Suprapubic skin (tissue), 4 donors: ENCODE data around the gene COL16A1. TPM values are rescaled to one million over a fixed set of nuclear protein-coding genes. Genes with fewer than 3 reads are reported as not detected.

ENCODE experiments used
- DNase-seq, 2 donors: peaks; one replicate each; pipeline ENCODE4 v3.0.0-alpha.2; 2019; ENCODE audit warnings: low spot score in 2 of 2
- H3K27ac ChIP-seq: fragments of 200-600 bp; sonication (generic); one replicate; pipeline ENCODE4 v1.5.1; 2019
- H3K27me3 ChIP-seq: fragments of 200-600 bp; sonication (generic); one replicate; pipeline ENCODE4 v1.5.1; 2019
- H3K36me3 ChIP-seq: fragments of 200-600 bp; sonication (generic); one replicate; pipeline ENCODE4 v1.5.1; 2019
- H3K4me1 ChIP-seq: fragments of 200-600 bp; sonication (generic); one replicate; pipeline ENCODE4 v1.5.1; 2019
- H3K4me3 ChIP-seq: fragments of 200-600 bp; sonication (generic); one replicate; pipeline ENCODE4 v1.5.1; 2019; ENCODE audit warnings: mild to moderate bottlenecking
- H3K9me3 ChIP-seq: fragments of 200-600 bp; sonication (generic); one replicate; pipeline ENCODE4 v1.5.1; 2019
- EP300 ChIP-seq: sonication (generic); formaldehyde crosslinking; IDR thresholded peaks from one replicate; pipeline ENCODE4 v1.6.1; 2017; ENCODE audit warnings: antibody characterized with exemption
- POLR2A ChIP-seq, 2 donors: fragments of 450-650 bp; IDR thresholded peaks; one replicate each; pipeline ENCODE4 v1.6.1; 2017; ENCODE audit warnings: antibody characterized with exemption in 2 of 2, mild to moderate bottlenecking in 2 of 2, moderate library complexity in 2 of 2
- POLR2AphosphoS5 ChIP-seq, 3 donors: sonication (generic); formaldehyde crosslinking; IDR thresholded peaks; one replicate each; pipeline ENCODE4 v1.6.1; 2017; ENCODE audit warnings: antibody characterized with exemption in 3 of 3
- WGBS: methylation state at CpG from one replicate; pipeline ENCODE4 v1.1.5; 2018; 5-methylcytosine and 5-hydroxymethylcytosine counted together
- total RNA-seq, 4 donors: library from RNA; depleted of rRNA; stranded (reverse); fragments of >200 nt; gene quantifications; one replicate each; pipeline ENCODE4 v1.1.0, GENCODE V29; 2016
- TF ChIP-seq, protein P1 (sequence below), 2 donors: fragments of 200-600 bp in 1 of 2; fragments of 450-650 bp in 1 of 2; sonication (generic) in 1 of 2; IDR thresholded peaks; one replicate each; pipeline ENCODE4 v1.5.1; 2016 to 2019; ENCODE audit warnings: antibody characterized with exemption in 2 of 2, mild to moderate bottlenecking in 1 of 2, moderate library complexity in 1 of 2

COL16A1 gene
- total RNA-seq, 4 donors from 2014 or later: 41.6 to 188 (median 93.1) TPM

DNA sequence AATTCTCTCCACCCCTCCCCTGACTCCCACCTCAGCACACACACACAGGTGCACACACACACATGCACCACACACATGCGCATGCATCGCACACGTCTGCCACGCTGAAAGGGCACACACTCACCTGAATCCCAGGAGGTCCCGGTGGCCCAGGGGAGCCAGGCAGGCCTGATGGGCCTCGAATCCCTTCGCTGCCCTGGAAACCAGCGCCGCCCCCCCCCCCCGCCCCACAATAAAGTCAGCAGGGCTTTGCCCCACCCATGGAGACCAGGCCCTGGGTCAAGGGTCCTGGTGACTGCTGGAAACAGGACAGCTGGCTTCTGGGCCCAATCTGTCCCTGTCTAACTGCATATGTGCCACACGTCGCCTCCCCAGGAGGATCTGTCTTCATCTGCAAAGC lies 41.4 kb downstream of the COL16A1 start:
- TF ChIP-seq EP300 (no peak), POLR2A (IDR thresholded peaks at IDR 0.05) (no peak), POLR2AphosphoS5 (IDR thresholded peaks at IDR 0.05) (no peak)
- TF ChIP-seq, protein P1, sequence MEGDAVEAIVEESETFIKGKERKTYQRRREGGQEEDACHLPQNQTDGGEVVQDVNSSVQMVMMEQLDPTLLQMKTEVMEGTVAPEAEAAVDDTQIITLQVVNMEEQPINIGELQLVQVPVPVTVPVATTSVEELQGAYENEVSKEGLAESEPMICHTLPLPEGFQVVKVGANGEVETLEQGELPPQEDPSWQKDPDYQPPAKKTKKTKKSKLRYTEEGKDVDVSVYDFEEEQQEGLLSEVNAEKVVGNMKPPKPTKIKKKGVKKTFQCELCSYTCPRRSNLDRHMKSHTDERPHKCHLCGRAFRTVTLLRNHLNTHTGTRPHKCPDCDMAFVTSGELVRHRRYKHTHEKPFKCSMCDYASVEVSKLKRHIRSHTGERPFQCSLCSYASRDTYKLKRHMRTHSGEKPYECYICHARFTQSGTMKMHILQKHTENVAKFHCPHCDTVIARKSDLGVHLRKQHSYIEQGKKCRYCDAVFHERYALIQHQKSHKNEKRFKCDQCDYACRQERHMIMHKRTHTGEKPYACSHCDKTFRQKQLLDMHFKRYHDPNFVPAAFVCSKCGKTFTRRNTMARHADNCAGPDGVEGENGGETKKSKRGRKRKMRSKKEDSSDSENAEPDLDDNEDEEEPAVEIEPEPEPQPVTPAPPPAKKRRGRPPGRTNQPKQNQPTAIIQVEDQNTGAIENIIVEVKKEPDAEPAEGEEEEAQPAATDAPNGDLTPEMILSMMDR (IDR thresholded peaks at IDR 0.05): no peak
- Histone ChIP-seq H3K9me3 (no peaks in the 10 kb centered on the region), H3K4me1 (peaks cover 32% of the 10 kb centered on the region), H3K36me3 (peaks cover 34% of the 10 kb centered on the region), H3K27ac (no peak overlapping the region), H3K27me3 (no peaks in the 10 kb centered on the region), H3K4me3 (no peak overlapping the region)
- no peak for DNase-seq
- WGBS: 87% methylated on average over 4 of the region's 12 CpGs

DNA sequence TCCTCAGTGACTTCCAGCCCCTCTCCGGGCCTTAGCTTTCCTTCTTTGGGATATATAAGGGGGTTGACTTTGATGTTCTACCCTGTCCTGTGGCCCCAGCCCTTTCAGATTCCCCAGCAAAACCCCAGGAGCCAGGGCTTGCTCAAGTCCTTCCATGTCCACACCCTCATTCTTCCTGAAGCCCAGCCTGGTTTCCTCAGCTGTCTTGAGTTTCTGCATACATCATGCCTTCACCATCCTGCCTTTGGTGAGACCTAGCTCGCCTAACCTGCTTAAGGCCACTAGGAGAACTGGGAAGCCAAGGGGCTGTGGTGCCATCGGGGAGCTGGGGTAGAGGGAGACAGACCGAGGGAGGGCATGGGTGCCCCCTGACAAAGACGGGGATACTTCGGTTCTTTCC lies 42.0 kb downstream of the COL16A1 start:
- H3K4me3 ChIP-seq: no peak overlapping the region
- peaks cover 26% of the 10 kb centered on the region for H3K4me1 ChIP-seq
- H3K36me3 ChIP-seq: peaks cover 40% of the 10 kb centered on the region
- H3K9me3 ChIP-seq: no peaks in the 10 kb centered on the region
- H3K27ac ChIP-seq: no peak overlapping the region
- H3K27me3 ChIP-seq: no peaks in the 10 kb centered on the region
- no peak for DNase-seq
- TF ChIP-seq, protein P1 (IDR thresholded peaks at IDR 0.05): no peak
- TF ChIP-seq POLR2AphosphoS5 (IDR thresholded peaks at IDR 0.05): no peak
- 89% methylated on average over 6 of the region's 6 CpGs for WGBS

DNA sequence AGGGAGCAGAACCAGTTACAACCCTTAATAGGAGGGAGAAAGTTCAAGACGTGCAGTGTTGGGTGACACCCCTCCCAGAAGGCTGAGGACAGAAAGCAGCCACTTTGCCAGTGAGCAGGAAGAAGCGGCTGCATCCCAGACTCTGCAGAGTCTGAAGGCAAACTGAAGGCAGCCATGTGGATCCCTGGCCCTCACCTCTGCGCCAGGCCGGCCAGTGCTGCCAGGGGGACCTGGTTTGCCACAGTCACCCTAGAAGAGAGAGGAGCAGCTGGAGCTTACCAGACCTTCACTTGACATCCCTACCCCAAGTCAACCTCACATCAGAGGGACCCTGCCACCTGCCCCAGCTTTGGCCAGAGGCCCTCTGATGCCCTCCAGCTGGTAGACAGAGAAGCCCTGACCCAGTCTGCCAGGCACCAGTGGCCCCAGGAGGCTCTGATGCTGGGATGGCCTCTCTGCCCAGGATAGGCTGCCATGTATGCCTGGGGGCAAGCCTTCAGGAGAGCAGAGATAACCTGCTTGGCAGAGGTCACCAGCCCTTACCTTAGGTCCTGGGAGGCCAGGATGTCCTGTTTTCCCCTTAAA lies 42.9 kb downstream of the COL16A1 start:
- 92% methylated on average over 4 of the region's 4 CpGs for WGBS
- Histone ChIP-seq H3K9me3 (no peaks in the 10 kb centered on the region), H3K36me3 (peaks cover 47% of the 10 kb centered on the region), H3K4me1 (peaks cover 19% of the 10 kb centered on the region), H3K4me3 (no peak overlapping the region), H3K27ac (peak overlapping the region; percentile 24), H3K27me3 (no peaks in the 10 kb centered on the region)
- TF ChIP-seq EP300 (no peak), POLR2AphosphoS5 (IDR thresholded peaks at IDR 0.05) (no peak), POLR2A (IDR thresholded peaks at IDR 0.05) (no peak)
- TF ChIP-seq, protein P1 (IDR thresholded peaks at IDR 0.05): no peak
- no peak for DNase-seq

DNA sequence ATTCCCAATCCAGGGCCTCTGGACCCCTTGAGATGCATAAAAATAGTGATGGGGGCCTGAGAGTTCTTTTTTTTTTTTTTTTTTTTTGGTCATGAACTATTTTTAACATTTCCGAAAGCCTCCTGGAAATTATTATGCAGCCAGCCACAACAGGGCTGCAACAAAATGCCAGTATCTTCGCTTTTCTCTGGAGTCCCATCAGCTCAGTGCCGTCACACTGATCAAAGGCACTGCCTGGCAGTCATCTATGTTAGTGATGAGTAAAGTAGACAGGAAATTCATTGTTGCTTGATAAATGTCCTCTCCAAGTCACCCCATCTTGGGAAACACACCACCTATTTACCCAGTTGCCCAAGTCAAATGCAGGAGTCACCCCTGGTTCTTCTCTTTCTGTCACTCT lies 43.9 kb downstream of the COL16A1 start:
- WGBS: 84% methylated on average over 3 of the region's 3 CpGs

DNA sequence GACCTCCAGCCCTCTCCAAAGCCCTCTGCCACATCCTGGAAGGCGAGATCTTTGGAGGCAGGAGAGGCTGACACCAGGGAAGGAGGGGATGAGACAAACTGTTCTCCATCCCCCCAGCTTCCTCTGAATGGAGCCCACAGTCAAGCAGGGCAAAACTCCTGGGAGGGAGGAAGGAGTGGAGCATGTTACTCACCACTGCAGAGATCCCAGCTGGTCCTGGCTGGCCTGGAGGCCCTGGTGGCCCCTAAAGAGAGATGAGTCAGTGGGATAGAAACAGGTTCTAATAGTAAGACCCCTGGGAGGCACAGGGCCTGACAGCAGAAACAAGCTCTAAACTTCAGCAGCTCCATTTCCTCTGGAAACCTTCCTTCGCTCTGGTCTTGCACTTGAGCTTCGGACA lies 45.1 kb downstream of the COL16A1 start:
- no peak overlapping the region for H3K27ac ChIP-seq
- WGBS: 75% methylated on average over 1 of the region's 3 CpGs
- no peaks in the 10 kb centered on the region for H3K9me3 ChIP-seq
- TF ChIP-seq POLR2A (IDR thresholded peaks at IDR 0.05) (no peak), POLR2AphosphoS5 (IDR thresholded peaks at IDR 0.05) (no peak), EP300 (no peak)
- TF ChIP-seq, protein P1 (IDR thresholded peaks at IDR 0.05): no peak
- peaks cover 15% of the 10 kb centered on the region for H3K4me1 ChIP-seq
- peaks cover 55% of the 10 kb centered on the region for H3K36me3 ChIP-seq
- no peak overlapping the region for H3K4me3 ChIP-seq
- no peaks in the 10 kb centered on the region for H3K27me3 ChIP-seq
- DNase-seq: no peak

More for the DNA sequence above, 43.9 kb downstream of the COL16A1 start:
- H3K36me3 ChIP-seq: peaks cover 50% of the 10 kb centered on the region
- TF ChIP-seq POLR2A (IDR thresholded peaks at IDR 0.05) (no peak), EP300 (no peak), POLR2AphosphoS5 (IDR thresholded peaks at IDR 0.05) (no peak)
- TF ChIP-seq, protein P1 (IDR thresholded peaks at IDR 0.05): no peak
- H3K9me3 ChIP-seq: no peaks in the 10 kb centered on the region
- no peaks in the 10 kb centered on the region for H3K27me3 ChIP-seq
- no peak for DNase-seq
- no peak overlapping the region for H3K27ac ChIP-seq
- no peak overlapping the region for H3K4me3 ChIP-seq
- peaks cover 15% of the 10 kb centered on the region for H3K4me1 ChIP-seq
